Hippocampal formation (tissue), 2 donors: ENCODE measurements around the gene BNIP3.
"Not testable (repeated sequence)": the region's sequence is repeated elsewhere in the genome, so short reads cannot be mapped to it uniquely, and the experiment has no call there.

Experiments
- DNase-seq, 2 donors: peaks; one replicate each; lab custom pipeline; 2025; lab: John Stamatoyannopoulos, UW

Gene BNIP3

DNA sequence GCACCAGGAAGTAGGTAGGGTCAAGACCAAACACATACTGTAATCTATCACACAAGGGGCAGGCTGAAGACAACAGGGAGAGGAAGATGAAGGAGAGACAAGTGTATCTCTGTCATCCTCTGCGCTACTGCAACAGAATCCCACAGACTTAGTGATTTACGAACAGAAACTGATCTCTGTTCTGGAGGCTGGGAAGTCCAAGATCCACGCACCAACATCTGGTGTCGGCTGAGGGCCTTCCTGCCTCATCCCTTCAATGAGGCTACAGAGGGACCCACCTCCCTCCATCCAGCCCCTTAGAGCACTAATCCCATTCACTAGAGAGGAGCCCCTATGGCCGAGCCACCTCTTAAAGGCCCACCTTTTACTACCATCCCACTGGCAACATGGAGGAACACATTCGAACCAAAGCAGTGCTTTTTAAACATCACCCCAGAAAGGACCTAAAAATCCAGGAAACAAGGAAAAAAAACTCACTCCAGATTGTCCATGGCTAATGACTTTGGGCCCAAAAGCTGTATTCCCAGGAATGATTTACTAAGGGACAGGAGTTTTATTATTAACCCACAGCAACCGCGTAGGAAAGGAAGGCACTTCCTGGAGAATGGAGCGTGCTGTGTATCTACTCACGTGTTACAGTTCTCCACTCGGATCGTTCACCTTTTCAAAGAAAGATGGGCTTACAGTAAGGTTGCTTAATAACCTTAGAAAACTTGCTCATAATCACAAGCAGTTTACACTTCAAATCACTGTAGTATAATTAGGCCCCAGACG is 4.2 kb downstream of the BNIP3 start:
- no peak for DNase-seq

DNA sequence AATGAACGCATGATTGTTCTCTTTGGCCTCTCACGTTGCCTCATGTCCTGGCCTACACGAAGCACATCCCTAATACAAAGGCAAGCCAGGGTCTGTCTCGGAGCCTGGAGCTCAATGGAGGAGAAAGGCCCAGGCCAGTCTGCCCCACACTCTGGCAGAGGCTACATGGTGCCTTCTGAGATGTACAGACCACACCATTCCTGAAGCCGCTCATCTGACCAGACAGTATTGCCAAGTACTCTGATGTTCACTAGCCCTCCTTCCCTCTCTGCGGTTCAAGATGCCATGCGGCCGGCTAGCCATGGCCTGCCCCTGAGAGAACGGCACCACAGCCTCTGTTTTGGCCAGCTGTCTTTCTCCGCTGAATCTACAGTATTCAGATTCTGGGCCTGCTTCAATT is 5.9 kb downstream of the BNIP3 start:
- DNase-seq, result no peak

DNA sequence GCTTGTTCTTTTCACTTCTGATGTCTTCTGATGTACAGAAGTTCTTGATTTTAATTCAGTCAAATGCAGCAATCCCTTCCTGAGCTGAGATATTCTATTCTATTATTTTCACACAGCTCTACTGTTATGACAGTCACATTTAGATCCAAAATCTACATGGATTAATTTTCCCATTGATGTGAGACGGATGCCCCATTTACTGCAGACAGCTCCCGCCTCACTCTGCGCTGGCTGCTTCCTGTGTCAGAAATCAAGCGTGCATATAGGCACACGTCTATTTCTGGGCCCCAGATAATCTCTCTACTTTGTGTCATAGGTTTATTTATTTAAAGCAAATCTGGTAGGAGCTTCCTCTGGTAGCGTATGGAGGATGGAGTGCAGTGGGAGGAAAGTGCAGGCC is 6.7 kb downstream of the BNIP3 start:
- no peak for DNase-seq

DNA sequence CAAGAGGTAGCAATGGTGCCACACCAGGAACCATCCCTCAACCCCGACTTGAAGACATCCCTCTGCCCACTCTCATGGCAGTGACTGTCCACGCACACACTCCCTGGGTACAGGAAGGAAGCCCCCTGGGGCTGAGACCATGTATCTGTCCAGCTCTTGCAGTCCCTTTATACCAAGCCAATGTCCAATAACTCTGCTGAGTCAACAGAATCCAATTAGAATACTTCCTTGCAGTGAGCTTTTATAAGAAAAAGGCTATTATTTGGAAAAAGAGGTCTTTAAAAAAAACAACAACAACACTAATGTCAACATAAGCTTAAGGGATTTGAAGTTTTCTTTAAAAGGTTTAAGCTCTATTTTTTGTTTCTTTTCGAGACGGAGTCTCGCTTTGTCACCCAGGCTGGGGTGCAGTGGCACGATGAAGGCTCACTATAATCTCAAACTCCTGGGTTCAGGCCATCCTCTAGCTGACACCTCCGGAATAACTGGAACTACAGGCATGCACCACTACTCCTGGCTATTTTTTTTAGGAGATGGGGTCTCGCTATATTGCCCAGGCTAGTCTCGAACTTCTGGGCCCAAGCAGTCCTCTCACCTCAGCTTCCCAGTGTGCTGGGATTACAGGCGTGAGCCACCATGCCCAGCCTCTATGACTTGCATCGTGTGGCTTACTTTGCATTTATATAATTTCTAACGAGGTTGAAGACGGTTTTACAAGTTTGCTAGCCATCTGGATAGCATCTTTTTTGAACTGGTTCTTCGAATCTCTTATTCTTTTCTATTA is 7.5 kb downstream of the BNIP3 start:
- no peak for DNase-seq

DNA sequence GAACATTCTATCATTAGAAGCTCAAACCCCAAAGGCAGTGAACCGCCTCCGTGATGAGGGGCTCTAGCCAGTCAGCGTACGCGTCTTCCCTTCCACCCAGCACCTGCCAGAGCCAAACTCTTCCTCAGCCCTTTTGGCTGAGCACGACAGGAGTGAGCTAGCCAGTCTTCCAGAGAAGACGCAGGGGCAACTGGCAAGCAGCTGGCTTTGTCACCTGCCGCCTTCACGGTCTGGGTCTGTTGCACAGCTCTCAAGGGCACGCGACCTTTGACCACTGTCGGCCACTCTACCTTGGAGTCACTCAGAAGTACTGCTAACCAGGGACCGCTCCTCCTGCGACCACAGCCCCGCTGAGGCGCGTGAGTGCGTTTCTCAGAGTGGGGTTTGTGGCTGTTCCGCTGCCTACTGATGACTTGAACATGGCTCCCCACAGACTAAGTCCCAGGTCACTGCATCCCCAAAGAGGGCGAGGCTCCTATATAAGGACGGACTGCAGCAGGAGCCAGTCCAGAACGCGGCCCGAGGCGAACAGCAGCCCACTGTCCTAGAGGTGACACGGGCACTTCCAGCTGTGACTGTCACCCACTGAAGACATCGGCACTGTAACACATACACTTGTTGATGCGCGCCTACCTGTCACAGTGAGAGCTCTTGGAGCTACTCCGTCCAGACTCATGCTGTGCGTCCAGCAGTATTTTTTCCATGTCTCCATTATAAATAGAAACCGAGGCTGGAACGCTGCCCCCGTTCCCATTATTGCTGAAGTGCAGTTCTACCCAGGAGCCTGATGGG is 8.4 kb downstream of the BNIP3 start:
- DNase-seq, result no peak

DNA sequence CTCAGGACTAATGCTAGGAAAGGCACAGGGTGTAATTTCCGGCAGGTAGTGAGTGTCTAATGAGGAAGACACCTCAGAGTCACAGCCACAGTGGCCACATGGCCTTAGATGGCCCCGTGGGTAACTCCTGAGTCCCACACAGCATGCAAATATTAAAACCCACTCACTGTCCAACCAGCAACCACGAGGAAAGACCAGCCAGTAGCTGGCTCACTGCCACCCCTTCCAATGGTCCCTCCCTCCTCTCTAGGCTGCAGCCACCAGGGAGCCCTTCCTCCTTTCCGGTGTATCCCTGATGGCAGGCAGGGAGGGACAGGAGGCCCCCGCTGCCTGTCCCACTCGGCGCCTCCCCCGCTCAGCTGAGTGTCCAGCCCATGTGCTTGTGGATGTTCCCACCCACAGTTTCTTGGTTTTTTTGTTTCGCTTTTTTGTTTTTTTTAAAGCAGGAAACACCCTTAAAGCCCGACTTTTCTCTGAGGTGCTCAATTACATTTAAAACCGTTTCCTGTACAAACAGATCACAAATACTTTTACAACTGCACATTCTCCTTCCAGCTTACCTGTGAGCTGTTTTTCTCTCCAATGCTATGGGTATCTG is 9.2 kb downstream of the BNIP3 start:
- DNase-seq, result no peak

DNA sequence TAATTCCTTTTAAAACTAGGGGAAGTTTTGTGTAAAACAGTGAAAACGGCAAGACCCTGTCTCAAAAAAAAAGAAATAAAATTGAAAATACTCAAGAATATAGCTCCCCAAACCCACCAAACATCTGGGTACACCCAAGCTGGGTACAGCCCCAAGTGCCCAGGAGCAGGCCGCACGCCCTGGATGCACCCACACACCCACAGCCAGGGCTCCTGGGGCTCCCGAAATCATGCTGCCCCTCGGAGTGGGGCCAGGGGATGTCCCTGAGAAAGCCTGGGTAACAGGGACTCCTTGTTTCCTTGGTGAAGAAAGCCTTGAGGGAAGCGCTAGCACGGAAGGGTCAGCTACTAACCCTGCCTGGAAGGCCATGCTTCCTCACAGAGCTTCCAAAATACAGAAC is 10.1 kb downstream of the BNIP3 start:
- DNase-seq, result no peak

DNA sequence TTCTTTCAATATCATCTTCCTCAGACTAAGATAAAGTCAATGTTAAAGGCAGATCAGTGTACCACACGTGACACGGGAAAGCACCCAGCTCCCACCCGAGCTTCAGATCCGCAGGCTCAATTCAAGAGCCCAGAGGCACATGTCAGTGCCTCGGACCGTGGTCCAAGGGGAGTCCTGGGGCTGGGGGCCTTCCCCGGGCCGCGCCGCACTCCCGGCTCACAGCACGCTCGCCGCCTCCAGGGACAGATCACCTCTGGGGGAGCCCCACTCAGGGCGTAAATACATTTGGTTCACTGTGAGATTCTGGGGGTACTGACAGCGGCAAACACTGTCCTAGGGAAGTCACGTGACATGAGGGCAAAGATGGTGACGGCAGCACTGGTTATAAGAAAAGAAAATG is 10.8 kb downstream of the BNIP3 start:
- DNase-seq, result no peak

DNA sequence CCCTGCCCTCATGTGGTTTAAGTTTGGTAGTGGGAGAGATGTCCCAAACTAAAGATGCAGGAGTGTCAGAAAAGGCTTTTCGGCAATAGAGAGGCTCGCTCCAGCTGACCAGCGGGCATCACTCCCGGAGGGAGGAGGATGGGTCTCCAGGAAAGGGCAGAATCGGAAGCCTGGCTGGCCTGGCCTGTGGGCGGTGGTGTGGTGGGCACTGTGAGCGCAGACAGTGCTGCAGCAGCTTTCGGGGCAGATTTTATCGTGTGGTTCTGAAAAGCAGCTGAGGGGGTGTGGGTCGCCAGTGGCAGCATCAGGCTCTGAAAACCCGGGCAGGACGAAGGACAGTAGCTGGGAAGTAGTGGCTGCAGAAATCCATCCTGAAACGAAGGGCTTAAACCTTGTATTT is 12.8 kb downstream of the BNIP3 start:
- DNase-seq, result no peak

DNA sequence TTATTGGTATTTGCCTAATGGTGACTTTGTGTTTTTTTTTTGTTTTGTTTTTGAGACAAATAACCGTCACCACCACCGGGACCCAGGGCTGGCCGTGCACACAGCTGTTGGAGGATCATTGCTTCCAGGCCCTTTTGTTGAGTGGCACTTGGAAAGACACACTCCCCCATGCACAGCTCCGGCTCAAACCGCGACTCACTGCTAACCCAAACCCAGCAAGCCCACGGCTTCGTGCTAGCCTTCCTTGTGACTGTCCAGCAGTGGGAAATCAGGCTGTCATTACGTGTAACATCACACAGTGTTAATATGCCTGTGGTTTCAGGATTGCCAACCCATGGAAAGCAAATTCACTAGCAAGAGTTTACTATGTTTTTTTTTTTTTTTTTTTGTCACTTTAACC is 17.4 kb downstream of the BNIP3 start:
- DNase-seq, result no peak

DNA sequence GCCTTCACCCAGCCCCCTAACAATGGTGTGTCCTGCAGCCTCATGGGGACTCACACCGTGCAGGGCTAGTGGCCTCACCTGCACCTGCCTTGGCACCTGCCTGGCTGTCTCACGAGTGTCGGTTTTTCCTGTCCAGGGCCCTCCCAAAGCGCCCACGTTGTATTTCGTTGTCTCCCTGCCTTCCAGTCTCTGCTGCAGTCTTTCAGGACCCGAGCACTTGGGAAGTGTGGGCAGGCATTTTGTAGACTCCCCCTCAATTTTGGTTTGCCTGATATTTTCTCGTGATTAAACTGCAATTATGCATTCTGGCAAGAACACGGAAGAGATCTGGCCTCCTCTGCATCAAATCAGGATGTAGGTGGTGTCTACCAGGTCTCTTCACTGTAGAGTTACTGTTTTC is 17.9 kb downstream of the BNIP3 start:
- DNase-seq, result no peak

DNA sequence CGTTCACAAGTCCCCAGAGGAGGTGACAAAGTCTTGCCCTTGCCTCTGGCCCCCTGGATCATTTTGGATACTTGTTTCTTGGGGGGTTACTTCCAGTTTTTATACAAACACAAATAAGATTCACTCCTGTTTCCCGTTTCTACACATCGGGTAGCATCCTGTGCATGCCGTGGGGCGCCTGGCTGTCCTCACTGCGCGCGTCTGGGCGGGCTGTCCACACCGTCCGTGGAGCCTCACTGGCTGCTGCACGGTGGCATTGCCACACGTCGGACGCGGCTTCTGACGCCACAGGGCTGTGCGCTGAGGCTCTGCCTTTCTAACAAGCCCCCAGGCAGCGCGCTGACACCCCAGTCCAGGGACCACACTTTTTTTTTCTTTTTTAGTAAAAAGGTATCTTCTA is 18.4 kb downstream of the BNIP3 start:
- no peak for DNase-seq

DNA sequence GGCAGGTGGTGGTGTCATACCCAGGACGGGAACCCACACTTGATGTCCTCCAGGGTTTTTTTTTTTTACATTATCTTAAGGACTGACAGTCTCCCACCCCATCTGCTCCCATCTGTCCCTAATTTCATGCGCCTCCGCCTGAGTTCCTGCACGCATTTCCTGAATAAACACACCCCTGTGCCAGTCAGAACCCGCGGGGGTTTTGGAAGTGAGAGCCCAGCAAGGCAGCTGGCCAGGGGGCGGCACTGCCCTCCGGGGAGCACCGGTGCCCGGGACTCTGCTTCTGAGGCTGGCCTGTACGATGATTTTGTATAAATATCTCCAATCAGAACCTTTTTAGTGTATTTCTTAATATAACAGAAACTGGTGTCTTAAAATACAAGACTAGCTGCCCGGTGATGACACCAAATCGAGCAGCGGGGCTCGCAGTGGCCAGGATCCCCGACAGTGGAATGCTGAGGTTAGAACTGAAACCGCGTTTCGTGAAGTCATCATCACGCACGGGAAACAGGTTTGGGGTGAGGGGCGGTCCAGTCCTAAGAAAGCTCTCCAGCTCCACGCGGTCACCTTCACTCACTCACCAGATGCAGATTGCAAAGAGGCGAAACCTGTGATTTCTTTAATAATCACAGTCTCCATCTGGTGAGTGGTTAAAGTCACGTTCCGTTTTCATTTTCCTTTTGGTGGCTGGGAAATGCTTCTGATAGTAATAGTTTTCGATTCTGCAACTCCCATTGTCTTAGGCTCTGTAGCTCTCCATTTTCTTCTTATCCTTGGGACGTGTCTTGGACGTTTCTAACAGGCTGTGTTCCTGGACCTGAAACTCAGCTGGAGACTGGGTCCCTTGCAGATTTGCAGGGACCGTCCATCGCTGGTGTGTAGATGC is 19.7 kb downstream of the BNIP3 start:
- no peak for DNase-seq

DNA sequence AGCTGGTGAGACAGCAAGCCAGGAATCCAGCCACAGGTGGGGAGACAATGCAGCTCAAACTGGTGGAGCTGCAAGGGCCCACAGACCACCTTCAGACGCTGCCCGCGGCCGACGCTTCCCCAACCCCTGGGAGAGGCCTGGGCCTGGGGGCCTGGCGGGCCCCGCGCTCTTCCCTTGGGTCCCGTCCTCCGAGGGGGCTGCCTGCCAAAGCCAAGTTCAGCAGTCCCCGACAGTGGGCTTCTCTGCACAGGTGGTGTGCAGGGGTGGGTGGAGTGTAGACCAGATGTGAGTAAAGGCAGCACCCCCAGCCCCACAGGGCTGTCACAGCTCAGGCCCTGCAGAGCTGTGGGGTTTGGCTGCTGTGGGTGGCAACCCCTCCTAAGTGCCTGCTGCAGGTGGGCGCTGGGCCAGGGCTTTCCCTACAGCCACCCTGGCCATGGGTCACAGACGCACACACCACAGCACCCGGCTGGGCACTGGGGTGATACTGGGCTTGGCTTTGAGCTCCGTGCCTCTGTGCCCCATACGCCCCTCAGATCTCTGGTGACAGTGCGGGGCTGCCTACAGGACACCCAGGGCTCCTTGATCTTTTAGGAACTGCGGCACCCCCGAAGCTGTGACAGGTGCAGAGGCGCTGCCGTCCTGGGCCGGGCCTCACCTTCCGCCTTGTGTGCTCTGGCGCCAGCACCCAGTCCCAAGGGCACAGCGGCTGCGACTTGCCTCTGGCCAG is 20.5 kb downstream of the BNIP3 start:
- DNase-seq, result no peak

DNA sequence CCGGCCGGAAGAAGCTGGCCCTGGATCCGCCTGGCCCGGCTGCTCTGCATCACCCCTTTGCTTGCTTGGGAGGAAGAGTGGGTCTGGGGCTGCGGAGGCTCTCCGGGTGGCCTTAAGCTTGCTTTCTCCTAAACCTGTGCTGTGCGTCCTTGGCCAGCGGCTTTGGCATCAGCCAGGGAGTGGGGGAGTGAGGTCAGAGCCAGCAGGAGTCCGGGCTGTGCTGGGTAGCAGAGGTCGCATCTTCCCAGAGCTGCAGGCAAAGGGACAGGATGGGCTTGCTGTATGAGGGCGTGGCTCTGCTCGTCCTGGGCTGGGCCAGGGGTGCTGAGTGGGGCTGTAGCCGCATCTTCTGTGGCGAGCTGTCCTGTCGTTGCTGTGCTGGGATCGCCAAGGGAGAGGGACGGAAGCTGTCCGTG is 21.1 kb downstream of the BNIP3 start:
- no peak for DNase-seq

DNA sequence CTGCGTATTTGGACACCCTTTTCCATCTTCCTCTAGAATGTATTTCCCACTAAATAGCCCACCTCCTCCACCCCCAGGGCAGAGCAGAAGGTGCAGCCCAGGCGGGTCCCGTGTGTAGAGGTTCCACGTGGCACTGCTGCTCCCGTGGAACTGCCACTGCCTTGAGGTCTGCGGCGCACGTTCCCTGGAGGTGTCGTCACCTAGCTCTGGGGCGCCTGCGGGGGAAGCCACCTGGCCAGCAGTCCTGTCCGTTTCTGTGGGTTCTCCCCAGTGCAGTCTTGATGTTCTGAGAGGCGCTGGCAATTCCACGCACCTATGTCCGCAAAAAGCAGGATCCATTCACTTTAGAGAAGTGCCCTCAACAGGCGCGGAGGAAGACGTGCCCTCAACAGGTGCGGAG is 21.9 kb downstream of the BNIP3 start:
- DNase-seq, result no peak

DNA sequence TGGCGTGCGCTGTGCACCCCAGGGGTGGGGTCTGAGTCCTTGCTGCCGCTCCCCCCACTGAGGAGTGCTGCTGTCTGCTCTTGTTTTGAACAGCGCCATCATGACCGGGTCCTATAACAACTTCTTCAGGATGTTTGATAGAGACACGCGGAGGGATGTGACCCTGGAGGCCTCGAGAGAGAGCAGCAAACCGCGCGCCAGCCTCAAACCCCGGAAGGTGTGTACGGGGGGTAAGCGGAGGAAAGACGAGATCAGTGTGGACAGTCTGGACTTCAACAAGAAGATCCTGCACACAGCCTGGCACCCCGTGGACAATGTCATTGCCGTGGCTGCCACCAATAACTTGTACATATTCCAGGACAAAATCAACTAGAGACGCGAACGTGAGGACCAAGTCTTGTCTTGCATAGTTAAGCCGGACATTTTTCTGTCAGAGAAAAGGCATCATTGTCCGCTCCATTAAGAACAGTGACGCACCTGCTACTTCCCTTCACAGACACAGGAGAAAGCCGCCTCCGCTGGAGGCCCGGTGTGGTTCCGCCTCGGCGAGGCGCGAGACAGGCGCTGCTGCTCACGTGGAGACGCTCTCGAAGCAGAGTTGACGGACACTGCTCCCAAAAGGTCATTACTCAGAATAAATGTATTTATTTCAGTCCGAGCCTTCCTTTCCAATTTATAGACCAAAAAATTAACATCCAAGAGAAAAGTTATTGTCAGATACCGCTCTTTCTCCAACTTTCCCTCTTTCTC is 26.0 kb downstream of the BNIP3 start:
- no peak for DNase-seq

DNA sequence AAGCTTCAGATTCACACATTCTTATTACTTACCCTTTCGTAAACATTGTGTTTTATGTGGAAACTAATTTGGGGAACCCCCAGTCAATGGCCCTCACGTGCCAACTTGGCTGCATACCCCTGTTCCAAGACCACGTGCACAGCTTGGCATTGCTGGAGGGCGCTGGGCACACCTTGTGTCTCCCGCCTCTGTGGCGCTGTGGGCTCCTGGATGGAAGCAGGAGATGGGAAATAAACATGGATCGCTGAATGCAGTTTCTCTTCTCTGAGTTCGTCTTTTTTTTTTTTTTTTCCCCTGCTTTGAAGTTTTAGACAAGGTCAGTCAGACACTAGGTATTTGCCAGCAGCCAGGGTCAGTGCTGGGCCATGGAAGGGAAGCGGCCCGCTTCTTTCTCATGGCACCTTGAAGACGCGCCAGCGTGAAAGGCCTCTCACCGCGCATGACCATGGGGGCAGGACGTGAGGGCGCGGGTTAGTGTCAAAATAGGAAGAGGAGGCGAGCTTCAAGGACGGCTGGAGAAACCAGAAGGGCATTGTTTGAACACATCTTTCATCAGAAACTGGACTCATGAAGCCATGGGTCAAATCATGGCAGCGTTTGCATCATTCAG is 27.3 kb downstream of the BNIP3 start:
- DNase-seq, result no peak

DNA sequence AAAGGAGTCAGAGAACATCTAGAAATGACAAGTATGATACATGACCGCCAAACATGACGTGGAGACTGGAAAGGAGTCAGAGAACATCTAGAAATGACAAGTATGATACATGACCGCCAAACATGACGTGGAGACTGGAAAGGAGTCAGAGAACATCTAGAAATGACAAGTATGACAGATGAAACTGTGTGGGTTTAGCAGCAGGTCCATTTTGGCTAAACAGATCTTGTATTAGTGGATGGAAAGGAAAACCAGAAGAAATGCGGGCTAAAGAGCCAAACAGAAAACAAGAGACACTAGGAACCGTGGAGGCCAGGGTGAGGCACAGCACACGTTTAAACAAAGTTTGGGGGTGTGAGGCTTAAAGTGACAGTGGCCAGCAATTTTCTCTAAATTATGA is 31.8 kb downstream of the BNIP3 start:
- not testable (repeated sequence) for DNase-seq
